HG02970 (cell line): ENCODE data around the gene RALA.
"Not testable (repeated sequence)": the region's sequence is repeated elsewhere in the genome, so short reads cannot be mapped to it uniquely, and the experiment has no call there.

Experiments
- ATAC-seq: cut with Tn5 transposase; IDR thresholded peaks from one replicate; pipeline ENCODE4 v1.9.1; 2021; ENCODE audit warnings: mild to moderate bottlenecking, moderate library complexity, moderate number of reproducible peaks; ENCODE audit not compliant: unreplicated experiment, low FRiP score

RALA gene

GRCh38 chr7:39679874-39680273 is 56.5 kb downstream of the RALA start:
- ATAC-seq = not testable (repeated sequence)

DNA sequence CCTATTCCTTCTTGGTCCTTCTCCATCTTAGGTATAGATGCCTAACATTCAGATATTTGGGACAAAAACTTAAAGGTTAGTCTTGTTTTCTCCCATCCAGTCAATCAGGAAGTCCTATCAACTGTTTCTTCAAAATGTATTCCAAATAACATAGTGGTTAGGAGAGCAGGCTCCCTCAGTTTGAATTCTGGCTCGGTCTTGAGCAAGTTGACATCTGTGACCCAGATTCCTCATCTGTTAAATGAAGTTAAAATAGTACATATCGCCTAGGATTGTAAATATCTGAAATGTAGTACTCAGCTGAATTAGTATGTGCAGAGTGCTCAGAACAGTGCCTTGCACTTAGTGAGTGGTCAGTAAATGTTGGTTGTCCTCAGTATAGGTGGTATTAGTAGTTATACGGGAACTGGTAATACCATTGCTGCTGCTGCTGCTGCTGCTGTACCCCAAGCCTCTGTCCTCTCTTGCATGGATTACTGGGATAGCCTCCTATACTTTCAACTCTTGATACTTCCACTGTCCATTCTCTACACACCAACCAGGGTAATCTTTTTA is 58.6 kb downstream of the RALA start:
- ATAC-seq = no peak

DNA sequence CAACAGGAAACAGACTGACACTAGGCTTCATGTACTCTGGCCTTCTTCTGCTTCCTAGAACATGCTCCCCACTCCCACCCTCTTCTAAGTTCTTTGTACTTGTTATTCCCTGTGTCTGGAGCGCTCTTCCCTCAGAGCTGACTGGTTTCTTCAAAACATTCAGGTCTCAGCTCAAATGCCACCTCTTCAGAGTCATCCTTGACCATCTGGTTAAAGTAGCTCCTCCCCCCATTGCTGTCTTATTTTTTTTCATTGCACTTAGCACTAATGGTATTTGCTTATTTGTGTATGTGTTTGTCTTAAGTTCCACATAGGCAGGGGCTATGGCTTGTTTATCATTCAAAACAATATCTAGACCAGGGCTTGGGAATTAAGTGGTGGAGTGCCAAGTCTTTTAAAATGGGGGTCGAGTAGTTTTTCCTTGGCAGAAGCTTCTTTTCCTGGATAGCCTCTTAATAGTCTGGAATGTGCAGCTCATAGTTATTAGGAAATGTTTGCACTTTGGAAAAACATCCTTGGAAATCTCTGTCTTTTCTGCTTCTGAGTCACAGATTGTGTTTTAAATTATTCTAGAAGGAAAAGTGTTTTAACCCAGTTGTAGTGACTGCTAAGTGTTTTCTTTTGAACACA is 60.0 kb downstream of the RALA start:
- ATAC-seq = no peak

DNA sequence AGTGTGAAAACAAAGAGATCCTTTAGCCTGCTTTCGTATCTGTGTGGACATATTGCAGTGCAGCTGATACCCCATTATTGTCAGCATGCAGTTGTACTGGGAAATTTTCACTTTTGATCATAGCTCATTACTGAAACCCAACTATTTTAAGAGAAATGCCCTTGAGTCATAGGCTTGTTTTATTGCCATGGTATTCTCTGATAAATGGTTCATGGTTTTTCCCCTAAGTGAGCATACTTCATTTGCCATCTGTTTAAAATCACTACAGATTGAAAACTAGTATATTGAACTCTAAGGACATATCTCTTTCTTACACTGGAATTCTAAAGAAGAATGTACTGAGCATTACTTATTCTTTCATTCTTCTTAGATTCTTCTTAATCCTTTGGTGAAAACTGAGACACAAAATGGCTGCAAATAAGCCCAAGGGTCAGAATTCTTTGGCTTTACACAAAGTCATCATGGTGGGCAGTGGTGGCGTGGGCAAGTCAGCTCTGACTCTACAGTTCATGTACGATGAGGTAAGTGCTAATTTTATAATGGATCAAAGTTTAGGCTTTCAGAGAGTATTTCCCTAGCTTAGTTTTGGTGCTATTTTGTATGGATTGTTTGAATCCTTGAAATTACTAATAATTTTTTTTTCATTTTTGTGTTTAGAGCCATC is 63.0 kb downstream of the RALA start:
- no peak for ATAC-seq

- ATAC-seq = no peak
Observed at GRCh38 chr7:39688611-39689480, 65.5 kb downstream of the RALA start.

- ATAC-seq = no peak
Observed at GRCh38 chr7:39691821-39692220, 68.4 kb downstream of the RALA start.

GRCh38 chr7:39693086-39693485 is 69.7 kb downstream of the RALA start:
- not testable (repeated sequence) for ATAC-seq

DNA sequence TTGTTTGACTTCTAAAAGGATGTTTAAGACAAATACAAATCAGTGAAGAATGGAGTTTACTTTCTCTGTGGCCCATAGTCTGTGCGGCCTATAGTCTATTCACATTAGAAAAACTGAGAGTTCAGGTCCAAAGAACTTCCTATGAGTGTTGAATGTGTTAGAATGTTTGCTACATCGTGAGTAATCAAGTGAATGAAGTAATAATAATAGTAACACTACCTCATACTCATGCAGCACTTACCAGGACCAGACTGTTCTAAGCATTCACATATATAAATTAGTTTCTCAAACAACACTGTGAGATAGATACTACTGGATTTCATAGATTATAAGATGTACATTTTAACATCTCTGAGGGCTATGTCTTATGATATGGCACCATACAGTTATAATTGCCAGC is 70.4 kb downstream of the RALA start:
- no peak for ATAC-seq

- ATAC-seq = no peak
Observed at GRCh38 chr7:39695852-39696586, 72.6 kb downstream of the RALA start.

DNA sequence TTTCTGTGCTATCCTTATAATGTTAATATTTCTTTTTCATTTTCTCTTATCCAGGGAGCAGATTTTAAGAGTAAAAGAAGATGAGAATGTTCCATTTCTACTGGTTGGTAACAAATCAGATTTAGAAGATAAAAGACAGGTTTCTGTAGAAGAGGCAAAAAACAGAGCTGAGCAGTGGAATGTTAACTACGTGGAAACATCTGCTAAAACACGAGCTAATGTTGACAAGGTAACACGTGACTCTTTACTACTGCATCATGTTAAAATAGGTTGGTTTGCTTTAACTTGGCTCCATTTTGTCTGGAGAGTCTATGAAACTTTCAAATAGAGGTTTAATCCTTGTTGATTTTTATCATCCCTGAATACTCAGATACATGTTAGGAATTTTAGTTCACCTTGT is 73.3 kb downstream of the RALA start:
- ATAC-seq = no peak

DNA sequence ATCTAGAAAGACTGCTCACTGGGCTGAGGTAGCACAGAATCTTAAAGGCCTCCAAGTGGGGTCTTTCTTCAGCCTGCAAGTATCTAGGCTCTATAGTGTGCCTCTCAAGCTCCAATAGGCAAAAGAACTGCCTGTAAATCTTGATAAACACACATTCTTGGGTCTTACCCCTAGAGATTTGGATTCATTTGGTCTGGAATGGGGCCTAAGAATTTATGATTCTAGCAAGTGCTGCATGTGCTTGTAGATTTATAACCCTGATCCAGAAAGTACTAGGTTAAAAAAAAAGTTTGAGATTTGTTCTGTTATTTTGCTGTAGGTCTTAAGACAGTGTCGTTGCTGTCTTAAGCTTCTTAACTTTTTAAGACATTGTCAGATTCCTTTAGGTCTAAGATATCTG is 74.1 kb downstream of the RALA start:
- no peak for ATAC-seq

GRCh38 chr7:39700165-39700564 is 76.8 kb downstream of the RALA start:
- ATAC-seq = no peak

DNA sequence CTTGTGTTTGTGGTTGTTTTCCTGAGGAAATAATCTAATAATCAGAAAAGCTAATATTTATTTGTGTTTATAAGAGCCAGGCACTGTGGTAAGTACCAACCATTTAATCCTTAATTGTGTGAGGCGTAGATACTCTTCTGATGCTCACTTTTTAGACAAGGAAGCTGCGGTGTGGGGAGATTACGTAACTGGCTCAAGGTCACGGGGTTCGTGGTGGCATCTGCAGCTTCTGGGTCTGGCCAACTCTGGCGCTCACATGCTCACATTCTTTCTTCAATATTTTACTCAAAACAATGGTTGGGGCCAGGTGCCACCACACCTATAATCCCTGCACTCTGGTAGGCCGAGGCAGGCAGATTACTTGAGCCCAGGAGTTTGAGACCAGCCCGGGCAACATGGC is 77.6 kb downstream of the RALA start:
- ATAC-seq = no peak

DNA sequence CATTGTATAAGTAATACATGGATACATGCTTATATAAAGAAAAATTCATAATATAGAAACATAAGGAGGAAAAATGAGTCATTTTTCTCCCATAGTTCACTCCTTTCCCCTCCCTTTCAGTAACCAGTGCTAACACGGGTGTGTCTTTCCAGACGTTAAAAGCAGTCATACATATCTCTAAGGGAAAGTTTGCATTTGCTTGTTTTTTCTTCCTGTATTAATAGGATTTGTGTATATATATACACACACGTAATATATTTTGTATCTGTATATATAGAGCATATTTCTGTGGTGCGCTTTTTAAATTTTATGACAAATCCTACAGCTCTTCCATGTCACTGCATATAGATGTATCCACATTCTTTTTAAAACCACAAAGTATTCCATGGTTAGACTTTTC is 78.8 kb downstream of the RALA start:
- ATAC-seq = no peak

DNA sequence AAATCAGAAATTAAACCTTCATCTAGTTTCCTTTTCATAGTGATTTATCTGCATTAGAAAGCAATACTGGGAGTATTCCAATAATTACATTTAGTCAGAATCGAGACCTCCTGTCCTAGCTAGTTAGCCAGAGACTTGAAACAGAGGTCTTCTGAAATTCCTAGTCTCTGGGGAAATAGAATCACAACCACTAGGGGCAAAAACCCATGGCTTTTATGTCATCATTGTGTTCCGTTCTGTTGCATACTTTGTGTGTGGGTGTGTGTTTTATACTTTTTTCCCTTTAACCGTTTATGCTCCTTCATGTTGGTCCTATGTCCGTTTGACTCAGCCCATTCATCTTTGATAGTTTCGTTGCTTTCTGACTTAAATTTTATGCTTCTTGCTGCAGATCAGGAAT is 79.8 kb downstream of the RALA start:
- ATAC-seq = no peak

- no peak for ATAC-seq
Observed at GRCh38 chr7:39709029-39709428, 85.7 kb downstream of the RALA start.

DNA sequence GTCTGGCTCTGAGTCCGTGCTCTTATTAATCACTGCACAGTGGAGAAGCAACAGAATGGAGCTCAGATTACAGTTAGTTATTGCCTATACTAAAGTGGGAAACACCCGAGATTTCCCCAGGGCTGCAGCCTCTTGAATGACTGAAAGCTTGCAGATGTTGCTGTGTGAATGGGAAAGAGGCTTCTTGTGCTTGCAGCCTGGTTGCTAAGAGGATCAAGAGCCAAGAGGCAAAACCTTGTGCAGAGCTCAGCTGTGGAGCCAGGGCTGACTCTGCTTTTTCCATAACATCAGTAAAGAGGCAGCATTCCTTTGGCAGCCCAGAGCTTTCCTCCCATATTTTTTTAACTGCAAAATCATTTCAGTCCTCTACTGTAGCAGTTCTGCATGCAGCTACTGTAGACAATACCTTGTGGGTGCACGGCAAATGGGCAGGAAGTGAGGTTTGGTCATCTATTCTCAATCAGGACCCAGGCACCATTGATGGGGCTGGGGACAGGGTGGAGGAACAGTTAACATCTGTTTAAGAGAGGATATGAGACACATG is 86.5 kb downstream of the RALA start:
- ATAC-seq = no peak

- ATAC-seq = no peak
Observed at GRCh38 chr7:39712751-39713150, 89.4 kb downstream of the RALA start.

DNA sequence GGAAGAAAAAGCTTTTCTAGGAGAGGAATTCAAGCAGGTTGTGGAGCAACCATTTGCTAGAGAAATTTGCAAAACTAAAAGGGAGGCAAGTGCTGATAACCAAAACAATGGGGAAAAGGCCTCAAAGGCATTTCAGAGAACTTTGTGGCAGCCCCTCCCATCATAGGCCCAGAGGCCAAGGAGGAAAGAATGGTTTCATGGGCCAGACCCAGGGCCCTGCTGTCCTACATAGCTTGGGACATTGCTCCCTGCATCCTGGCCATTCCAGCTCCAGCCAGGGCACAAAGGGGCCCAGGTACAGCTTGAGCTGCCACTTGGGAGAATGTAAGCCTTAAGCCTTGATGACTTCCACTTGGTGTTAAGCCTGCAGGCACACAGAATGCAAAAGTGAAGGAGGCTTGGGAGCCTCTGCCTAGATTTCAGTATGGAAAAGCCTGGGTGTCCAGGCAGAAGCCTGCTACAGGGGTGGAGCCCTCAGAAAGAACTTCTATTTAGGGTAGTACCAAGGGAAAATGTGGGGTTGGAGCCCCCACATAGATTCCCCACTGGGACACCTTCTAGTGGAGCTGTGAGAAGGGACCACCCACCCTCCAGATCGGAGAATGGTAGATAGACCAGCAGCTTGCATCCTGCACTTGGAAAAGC is 91.2 kb downstream of the RALA start:
- ATAC-seq = no peak

GRCh38 chr7:39720586-39720985 is 97.2 kb downstream of the RALA start:
- no peak for ATAC-seq
